22Rv1 (cell line): Measurements from ENCODE around the gene ZNF362.
A peak's percentile ranks its signal among the peaks of the same experiment; 100 is the strongest.
"Not testable (repeated sequence)": the region's sequence is repeated elsewhere in the genome, so short reads cannot be mapped to it uniquely, and the experiment has no call there.

ENCODE experiments used
- H3K27ac ChIP-seq: fragments of 450-650 bp; 2 replicates; pipeline ENCODE4 v1.5.1; 2017
- CTCF ChIP-seq: fragments of 450-650 bp; IDR thresholded peaks from 2 replicates; pipeline ENCODE4 v1.5.1; 2017; ENCODE audit warnings: mild to moderate bottlenecking
- ZFX ChIP-seq: fragments of 450-650 bp; IDR thresholded peaks from 2 replicates; pipeline ENCODE4 v1.6.1; 2017; ENCODE audit warnings: antibody characterized with exemption, borderline replicate concordance

The ZNF362 gene

GRCh38 chr1:33287317-33287716 is 31.0 kb downstream of the ZNF362 start:
- TF ChIP-seq ZFX (no peak), CTCF (no peak)

GRCh38 chr1:33288976-33289857 is 32.9 kb downstream of the ZNF362 start:
- no peak for TF ChIP-seq ZFX
- TF ChIP-seq CTCF = no peak
- H3K27ac ChIP-seq = no peak overlapping the region

More at GRCh38 chr1:33287317-33287716, 31.0 kb downstream of the ZNF362 start:
- peak overlapping the region; percentile 33; the same call in 1 of the 2 replicates for H3K27ac ChIP-seq

GRCh38 chr1:33289858-33290154 is 33.5 kb downstream of the ZNF362 start:
- TF ChIP-seq ZFX (no peak), CTCF (no peak)
- no peak overlapping the region for H3K27ac ChIP-seq

GRCh38 chr1:33290615-33291014 is 34.3 kb downstream of the ZNF362 start:
- H3K27ac ChIP-seq = not testable (repeated sequence)

- H3K27ac ChIP-seq = no peak overlapping the region
- TF ChIP-seq CTCF (no peak), ZFX (no peak)
These were observed 36.5 kb downstream of the ZNF362 start for GRCh38 chr1:33292726-33293340.

GRCh38 chr1:33294071-33295010 is 38.0 kb downstream of the ZNF362 start:
- H3K27ac ChIP-seq = no peak overlapping the region
- no peak for TF ChIP-seq CTCF
- no peak for TF ChIP-seq ZFX

- no peak overlapping the region for H3K27ac ChIP-seq
- TF ChIP-seq CTCF = no peak
- no peak for TF ChIP-seq ZFX
These were observed 38.7 kb downstream of the ZNF362 start for GRCh38 chr1:33295023-33295422.
